ENCODE measurements around the gene FASTK.
A peak's percentile ranks its signal among the peaks of the same experiment; 100 is the strongest.

FASTK gene

GRCh38 chr7:151117565-151117964 lies 37.0 kb upstream of the FASTK start:
- no peak for DNase-seq

DNA sequence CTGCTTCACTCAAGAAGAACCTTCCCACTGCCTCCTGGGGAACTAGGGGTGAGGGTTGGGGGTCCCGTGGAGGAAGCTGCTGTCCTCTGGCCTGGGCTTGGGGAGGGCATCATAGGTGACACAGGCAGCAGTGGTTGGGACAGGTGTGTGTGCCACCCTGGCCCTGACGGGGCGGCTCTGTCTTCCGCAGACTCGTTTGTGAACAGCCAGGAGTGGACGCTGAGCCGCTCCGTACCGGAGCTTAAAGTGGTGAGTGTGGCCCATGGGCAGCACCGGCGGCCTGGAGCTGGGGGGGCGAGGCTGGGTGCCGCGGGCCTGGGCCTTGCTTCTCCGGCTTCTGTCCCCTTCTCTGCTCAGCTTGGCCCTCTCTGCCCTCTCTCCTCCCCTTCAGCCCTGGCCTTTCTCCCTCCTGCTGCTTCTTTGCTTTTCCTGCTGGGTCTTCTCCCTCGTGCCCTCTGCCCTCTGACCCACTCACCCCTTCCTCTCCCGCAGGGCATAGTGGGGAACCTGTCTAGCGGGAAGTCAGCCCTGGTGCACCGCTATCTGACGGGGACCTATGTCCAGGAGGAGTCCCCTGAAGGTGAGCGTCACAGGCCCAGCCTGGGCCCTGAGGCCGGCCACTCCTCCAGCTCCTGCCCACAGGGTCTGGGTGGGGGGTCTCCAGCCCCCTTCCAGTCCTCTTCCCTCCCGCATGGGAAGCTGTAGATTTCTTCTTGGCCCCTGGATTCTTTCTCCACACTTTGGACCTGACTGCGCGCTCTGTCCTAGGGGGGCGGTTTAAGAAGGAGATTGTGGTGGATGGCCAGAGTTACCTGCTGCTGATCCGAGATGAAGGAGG lies 36.2 kb upstream of the FASTK start:
- DNase-seq = no peak

- DNase-seq = no peak
Measured at GRCh38 chr7:151115836-151116418, 35.3 kb upstream of the FASTK start.

GRCh38 chr7:151115121-151115835 lies 34.7 kb upstream of the FASTK start:
- DNase-seq = no peak

DNA sequence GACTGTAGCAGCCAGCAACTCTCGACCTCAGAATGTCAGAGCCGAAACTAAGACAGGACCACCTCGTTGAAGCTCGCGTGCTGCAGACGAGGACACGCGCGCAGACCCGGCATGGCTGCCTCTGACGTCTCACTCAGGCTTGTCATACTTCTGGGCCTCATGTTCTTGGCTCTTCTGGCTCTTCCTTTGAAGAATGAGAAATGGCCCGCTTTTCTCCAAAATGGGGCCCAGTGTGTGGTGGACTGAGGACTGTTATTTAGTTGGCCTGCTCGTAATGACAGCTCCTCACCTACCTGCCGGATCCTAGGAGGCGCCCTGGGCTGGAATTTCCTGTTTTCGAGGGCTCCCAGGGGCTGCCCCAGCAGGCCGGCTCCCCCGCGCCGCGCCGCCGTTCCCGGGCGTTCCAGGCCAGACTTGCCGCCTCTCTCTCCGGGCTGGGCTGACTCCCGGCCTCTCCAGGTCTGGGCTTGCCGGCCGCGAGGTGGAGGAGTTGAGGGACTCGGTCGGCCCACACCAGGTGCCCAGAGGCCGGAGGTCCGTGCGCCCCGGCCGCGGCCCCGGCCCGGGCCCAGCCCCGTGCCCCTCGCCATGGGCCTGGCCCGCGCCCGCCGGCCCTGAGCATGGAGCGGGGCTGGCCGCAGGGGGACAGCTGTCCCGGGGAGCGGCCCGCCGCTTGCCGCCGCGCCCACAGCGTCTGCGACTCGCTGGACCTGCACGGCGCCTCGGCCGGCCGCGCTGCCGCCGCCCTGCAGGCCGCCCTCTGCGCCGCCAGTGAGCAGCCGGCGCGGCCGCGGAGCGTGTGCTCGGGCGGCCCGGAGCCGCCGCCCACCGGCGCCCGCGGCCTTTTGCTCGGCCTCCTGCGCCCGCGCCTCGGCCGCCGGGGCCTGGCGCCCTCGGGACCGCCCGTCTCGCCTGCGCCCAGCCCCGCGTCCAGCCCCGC lies 33.8 kb upstream of the FASTK start:
- DNase-seq = no peak

GRCh38 chr7:151113344-151114150 lies 32.9 kb upstream of the FASTK start:
- no peak for DNase-seq

GRCh38 chr7:151110941-151111645 lies 30.5 kb upstream of the FASTK start:
- peak; percentile 72 for DNase-seq

DNA sequence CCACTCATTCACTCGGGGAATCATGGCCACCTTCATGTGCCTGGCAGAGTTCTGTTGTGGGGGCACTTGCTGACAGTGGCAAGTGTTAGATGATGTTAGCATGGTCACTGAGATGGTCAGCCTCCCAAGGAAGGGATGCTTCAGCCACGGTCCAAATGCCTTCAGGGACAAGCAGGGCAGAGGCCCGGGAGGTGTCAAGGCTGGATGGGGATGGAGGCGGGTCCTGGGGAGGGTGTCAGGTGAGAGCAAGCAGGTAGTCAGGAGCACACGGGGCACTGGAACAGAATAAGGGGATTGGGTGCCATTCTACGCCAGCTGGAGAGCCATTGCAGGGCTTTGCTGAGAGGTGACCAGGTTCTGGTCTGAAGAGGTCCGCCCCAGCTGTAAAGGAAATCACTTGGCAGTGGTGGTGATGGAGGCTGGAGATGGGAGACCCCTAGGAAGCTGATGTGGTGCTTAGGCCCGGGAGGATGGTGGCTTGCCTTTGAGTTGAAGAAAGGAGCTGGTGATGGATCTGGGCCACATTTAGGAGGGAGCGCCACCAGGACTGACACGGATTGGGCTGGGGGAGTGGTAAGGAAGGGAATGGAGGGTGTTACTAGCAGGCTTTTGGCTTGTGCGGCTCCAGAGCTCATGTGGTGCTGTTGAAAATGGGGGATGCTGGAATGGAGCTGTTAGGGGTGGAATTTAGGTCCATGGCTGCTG lies 29.8 kb upstream of the FASTK start:
- DNase-seq = no peak

- no peak for DNase-seq
Measured at GRCh38 chr7:151109094-151110048, 28.8 kb upstream of the FASTK start.

- no peak for DNase-seq
Measured at GRCh38 chr7:151107882-151108281, 27.3 kb upstream of the FASTK start.

GRCh38 chr7:151104411-151105235 lies 24.0 kb upstream of the FASTK start:
- DNase-seq = no peak

GRCh38 chr7:151103973-151104372 lies 23.4 kb upstream of the FASTK start:
- no peak for DNase-seq

DNA sequence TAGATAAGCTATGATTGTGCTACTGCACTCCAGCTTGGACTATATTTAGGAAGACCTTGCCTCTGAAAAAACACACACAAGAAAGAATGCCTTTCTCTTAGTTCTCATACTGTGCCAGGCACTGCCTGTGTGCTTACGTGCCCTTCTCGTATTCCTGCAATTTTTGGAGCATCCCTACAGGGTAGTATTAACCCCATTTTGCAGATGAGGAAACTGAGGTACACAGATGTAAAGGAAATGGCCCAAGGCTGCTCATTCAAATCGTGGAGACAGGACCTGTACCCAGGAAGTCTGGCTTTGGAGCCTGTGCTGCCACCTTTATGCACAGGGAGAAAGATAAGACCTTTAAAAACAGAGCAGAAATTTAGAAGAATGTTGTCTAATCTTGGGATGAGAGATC lies 22.4 kb upstream of the FASTK start:
- no peak for DNase-seq

DNA sequence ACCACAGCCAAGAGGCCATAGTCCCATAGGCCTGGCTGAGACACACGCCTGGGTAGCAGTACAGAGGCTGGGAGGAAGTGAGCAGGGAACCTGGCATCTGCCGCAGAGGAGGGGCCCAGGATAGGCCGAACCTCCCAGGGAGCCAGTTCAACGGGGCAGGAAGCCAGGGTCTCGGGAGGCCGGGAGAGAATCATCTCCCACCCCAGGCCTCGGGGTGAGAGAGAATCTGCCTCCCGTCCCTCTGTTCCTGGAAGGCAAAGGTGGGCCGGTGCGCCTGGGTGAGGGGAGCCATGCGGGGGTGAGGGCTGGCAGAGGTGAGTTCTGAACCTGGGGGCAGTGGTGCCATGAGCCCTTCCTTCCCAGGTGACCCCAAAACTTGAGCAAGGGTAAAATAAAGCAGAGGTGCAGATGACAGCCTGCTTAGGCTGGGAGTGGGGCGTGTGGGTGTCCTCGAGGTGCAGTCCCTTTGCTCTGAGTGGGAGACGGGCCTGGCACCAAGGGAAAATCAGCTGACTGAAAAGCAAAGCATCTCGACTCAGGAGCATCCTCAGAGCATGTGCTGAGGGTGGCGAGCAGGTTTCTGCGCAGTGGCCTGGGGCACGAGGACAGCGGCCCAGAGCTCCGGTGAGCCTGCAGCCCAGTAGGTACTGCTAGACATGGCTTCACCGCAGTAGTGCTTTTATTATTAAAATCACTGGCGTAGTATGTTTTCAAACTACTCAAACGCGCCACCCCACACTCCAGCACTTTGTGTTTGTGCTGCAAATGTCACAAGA lies 21.2 kb upstream of the FASTK start:
- no peak for DNase-seq

- no peak for DNase-seq
Measured at GRCh38 chr7:151100921-151101320, 20.3 kb upstream of the FASTK start.

DNA sequence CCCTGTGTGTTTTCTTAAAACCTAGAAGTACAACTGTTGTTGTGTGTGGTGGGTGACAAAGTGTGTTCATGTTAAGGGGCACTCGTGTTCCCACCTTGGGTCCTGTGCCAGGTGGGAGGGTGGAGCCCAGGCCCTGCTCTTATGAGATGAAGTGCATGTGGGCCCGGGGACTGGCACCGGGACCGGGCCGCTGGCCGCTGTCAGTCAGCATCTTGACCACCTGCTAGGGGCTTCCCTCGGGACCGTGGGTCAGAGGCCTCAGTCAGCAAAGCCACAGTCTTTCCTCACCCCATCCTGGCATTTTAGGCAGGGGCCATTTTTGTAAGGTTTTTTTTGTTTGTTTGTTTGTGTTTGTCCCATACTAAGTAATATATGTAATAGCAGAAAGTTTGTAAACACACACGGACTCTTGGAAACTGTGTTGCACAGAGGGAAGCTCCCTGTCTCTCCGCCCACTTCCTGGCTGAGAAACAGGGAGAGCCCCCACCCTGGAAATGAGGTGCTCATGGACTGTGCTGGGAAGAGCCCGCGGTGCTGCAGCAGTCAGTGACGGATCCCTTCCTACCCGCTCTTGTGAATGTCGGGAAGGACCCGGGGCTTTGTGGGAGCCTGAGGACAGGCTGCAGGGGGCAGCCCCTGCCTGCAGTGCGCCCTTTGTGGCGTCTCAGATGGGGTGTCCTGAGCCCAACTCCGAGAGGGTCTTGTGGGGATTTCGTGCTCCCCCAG lies 19.0 kb upstream of the FASTK start:
- no peak for DNase-seq

Data from CD4-positive, alpha-beta T cell treated with Interleukin-15 for 1 hour (primary cell).